GM23248 (cell line): ENCODE measurements around the gene SAFB2. TPM values are rescaled to one million over a fixed set of nuclear protein-coding genes. Genes with fewer than 3 reads are reported as not detected.
A peak's percentile ranks its signal among the peaks of the same experiment; 100 is the strongest.

Source experiments
- DNase-seq: peaks from one replicate; pipeline ENCODE4 v3.0.0-alpha.2; 2015
- H2AFZ ChIP-seq: fragments of 200-600 bp; sonication (generic); 2 replicates; pipeline ENCODE4 v1.6.1; 2016; ENCODE audit warnings: antibody characterized with exemption
- H3F3A ChIP-seq: fragments of 200-600 bp; sonication (generic); 2 replicates; pipeline ENCODE4 v1.6.1; 2016; ENCODE audit warnings: mild to moderate bottlenecking, antibody characterized with exemption, mixed run types; ENCODE audit not compliant: insufficient read depth
- H3K27ac ChIP-seq: fragments of 200-600 bp; sonication (generic); 2 replicates; pipeline ENCODE4 v1.5.1; 2016; ENCODE audit warnings: mild to moderate bottlenecking
- H3K27me3 ChIP-seq: fragments of 200-600 bp; sonication (generic); replicated peaks from 2 replicates; pipeline ENCODE4 v1.6.1; 2016; ENCODE audit warnings: mild to moderate bottlenecking; ENCODE audit not compliant: insufficient read depth
- H3K36me3 ChIP-seq: fragments of 200-600 bp; sonication (generic); 2 replicates; pipeline ENCODE4 v1.6.1; 2016; ENCODE audit warnings: low read depth, mild to moderate bottlenecking
- H3K4me1 ChIP-seq: fragments of 200-600 bp; sonication (generic); 2 replicates; pipeline ENCODE4 v1.6.1; 2016; ENCODE audit warnings: mild to moderate bottlenecking; ENCODE audit not compliant: insufficient read depth
- H3K4me2 ChIP-seq: fragments of 200-600 bp; sonication (generic); one replicate; pipeline ENCODE4 v1.6.1; 2016; ENCODE audit warnings: mild to moderate bottlenecking; ENCODE audit not compliant: unreplicated experiment
- H3K4me3 ChIP-seq: fragments of 200-600 bp; sonication (generic); 2 replicates; pipeline ENCODE4 v1.5.1; 2016; ENCODE audit warnings: mild to moderate bottlenecking
- H3K79me2 ChIP-seq: fragments of 200-600 bp; sonication (generic); 2 replicates; pipeline ENCODE4 v1.6.1; 2016; ENCODE audit warnings: mild to moderate bottlenecking; ENCODE audit not compliant: insufficient read depth
- H3K9ac ChIP-seq: fragments of 200-600 bp; sonication (generic); 2 replicates; pipeline ENCODE4 v1.6.1; 2016; ENCODE audit warnings: mild to moderate bottlenecking
- H3K9me2 ChIP-seq: fragments of 200-600 bp; sonication (generic); 2 replicates; pipeline ENCODE4 v1.6.1; 2016; ENCODE audit warnings: mixed run types, mild to moderate bottlenecking, moderate library complexity; ENCODE audit not compliant: insufficient read depth
- H3K9me3 ChIP-seq: fragments of 200-600 bp; sonication (generic); one replicate; pipeline ENCODE4 v1.6.1; 2017; ENCODE audit warnings: low read depth
- H4K20me1 ChIP-seq: fragments of 200-600 bp; sonication (generic); 2 replicates; pipeline ENCODE4 v1.6.0; 2016; ENCODE audit not compliant: insufficient read depth
- EZH2 ChIP-seq: fragments of 200-600 bp; sonication (generic); IDR thresholded peaks from 2 replicates; pipeline ENCODE4 v1.6.1; 2018; ENCODE audit warnings: antibody characterized with exemption, mild to moderate bottlenecking; ENCODE audit not compliant: insufficient read depth, poor library complexity, severe bottlenecking
- EZH2phosphoT487 ChIP-seq: fragments of 200-600 bp; sonication (generic); IDR thresholded peaks from 2 replicates; pipeline ENCODE4 v1.6.1; 2018; ENCODE audit warnings: antibody characterized with exemption, moderate library complexity, mild to moderate bottlenecking, low read depth; ENCODE audit not compliant: insufficient read depth
- WGBS, 2 experiments: methylation state at CpG; one replicate each; pipeline ENCODE4 v1.1.6; 2015 to 2017; ENCODE audit warnings: low lambda C conversion rate in 2 of 2, low coverage in 1 of 2; ENCODE audit errors: missing lambda C conversion rate in 2 of 2; 5-methylcytosine and 5-hydroxymethylcytosine counted together
- in situ Hi-C: fragments of 300-500 bp; cut with MboI; formaldehyde crosslinking; loops from 2 replicates; pipeline ENCODE4 v1.15.0; 2020
- polyA plus RNA-seq: library from polyadenylated mRNA; unstranded; fragments of >200 nt; fragmentation: Nextera tagmentation; extraction: Ambion mirVana; gene quantifications from 2 replicates; pipeline ENCODE4 v1.2.1, GENCODE V29; 2016
- total RNA-seq: library from RNA; depleted of rRNA; stranded (reverse); fragments of >200 nt; shearing (Covaris generic); gene quantifications from 2 replicates; pipeline ENCODE4 v1.2.3, GENCODE V29; 2014

The SAFB2 gene
- total and polyA plus RNA-seq, 2 experiments from 2014 or later = 17.6 to 37.2 TPM

DNA sequence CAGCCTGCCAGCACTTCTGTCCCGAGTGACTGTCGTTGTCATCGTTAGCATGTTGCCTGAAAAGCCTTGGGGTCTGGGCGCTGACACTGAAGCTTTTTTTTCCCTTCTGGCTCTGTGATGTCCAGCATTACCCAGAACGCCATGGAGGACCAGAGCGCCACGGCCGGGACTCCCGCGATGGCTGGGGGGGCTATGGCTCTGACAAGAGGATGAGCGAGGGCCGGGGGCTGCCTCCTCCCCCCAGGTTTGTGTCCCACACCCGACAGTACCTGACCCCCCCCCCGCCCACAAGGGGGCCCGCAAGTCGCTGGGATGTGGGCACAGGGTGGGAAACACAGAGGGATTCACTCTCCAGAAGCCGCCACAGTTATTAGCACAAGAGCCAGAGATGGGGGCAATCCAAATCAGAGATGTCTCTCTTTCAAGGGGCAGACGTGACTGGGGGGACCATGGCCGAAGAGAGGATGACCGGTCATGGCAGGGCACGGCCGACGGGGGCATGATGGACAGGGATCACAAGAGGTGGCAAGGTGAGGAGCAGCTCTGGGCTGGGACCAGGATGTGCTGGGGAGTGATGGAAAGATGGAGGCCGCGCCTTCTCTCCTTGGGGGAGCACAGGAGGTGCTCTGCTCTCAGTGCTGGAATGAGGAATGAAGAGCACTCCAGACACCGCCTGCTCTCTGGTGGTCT, 44.5 kb upstream of the SAFB2 start:
- no peaks in the 10 kb centered on the region for H3K27me3 ChIP-seq

DNA sequence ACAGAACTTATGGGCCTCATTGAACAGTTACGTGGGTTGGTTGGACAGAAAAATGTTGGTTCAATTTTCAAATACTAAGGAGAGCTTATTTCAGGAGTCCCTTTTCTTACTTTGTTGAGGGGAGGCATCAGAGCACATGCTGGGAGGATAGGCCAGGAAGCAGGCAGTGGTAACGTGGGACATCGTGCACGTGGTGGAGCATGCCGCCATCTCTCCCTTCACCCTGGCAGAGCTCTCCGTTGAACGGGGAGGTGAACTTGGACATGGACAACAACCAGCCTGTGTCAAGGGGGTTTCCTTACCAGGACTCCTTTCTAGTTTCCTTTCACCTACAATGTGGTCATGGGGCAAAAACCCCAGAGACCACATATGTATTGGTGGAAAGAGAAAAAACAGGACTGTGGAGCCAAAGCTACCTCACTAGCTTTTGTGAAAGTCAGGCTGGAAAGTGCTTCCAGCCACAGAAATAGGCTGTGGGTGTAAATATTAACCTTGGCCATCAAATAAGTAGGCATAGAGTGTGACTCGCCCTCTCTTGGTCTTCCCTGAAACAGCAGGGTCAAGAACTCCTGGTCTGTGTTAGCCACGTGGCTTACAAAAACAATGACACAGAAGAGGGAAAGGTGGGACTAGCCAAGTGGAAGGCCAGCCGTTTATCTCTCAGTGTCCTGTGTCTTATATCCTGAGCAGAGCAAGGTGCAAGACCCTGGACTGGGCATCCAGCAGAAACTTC, 43.4 kb upstream of the SAFB2 start:
- H3K9ac ChIP-seq = peak overlapping the region; percentile 26
- no peak overlapping the region for H3K4me3 ChIP-seq
- peaks cover 12% of the 10 kb centered on the region for H3K79me2 ChIP-seq
- H3K9me3 ChIP-seq = no peaks in the 10 kb centered on the region
- in situ Hi-C loops = no loop called here
- peak; percentile 84 for DNase-seq
- no peaks in the 10 kb centered on the region for H3K27me3 ChIP-seq
- TF ChIP-seq EZH2 = no peak
- TF ChIP-seq EZH2phosphoT487 = no peak
- H3K27ac ChIP-seq = peak overlapping the region; percentile 38
- H2AFZ ChIP-seq = no peak overlapping the region
- H3K36me3 ChIP-seq = peaks cover 50% of the 10 kb centered on the region
- H3K4me2 ChIP-seq = no peak overlapping the region
- H4K20me1 ChIP-seq = no peaks in the 10 kb centered on the region
- WGBS, 2 experiments = 63 to 64% methylated on average over 10 of the region's 10 CpGs
- H3F3A ChIP-seq = peaks cover 29% of the 10 kb centered on the region
- H3K9me2 ChIP-seq = no peaks in the 10 kb centered on the region
- H3K4me1 ChIP-seq = peaks cover 7% of the 10 kb centered on the region; the same call in 1 of the 2 replicates

More for the DNA sequence above, 44.5 kb upstream of the SAFB2 start:
- DNase-seq = no peak
- Histone ChIP-seq H3K4me3 (no peak overlapping the region), H2AFZ (no peak overlapping the region), H3K36me3 (peaks cover 46% of the 10 kb centered on the region), H3K9me3 (no peaks in the 10 kb centered on the region), H3K79me2 (peaks cover 10% of the 10 kb centered on the region), H3K9me2 (no peaks in the 10 kb centered on the region), H3K4me2 (no peak overlapping the region), H4K20me1 (no peaks in the 10 kb centered on the region), H3K9ac (no peak overlapping the region), H3F3A (peaks cover 35% of the 10 kb centered on the region), H3K27ac (no peak overlapping the region), H3K4me1 (peaks cover 7% of the 10 kb centered on the region; the same call in 1 of the 2 replicates)
- WGBS, 2 experiments = 85 to 94% methylated on average over 23 to 26 of the region's 26 CpGs
- TF ChIP-seq EZH2phosphoT487 (no peak), EZH2 (no peak)
- in situ Hi-C loops = no loop called here

- Histone ChIP-seq H2AFZ (no peak overlapping the region), H3K4me2 (no peak overlapping the region), H3K36me3 (peaks cover 54% of the 10 kb centered on the region), H3K27me3 (no peaks in the 10 kb centered on the region), H4K20me1 (no peaks in the 10 kb centered on the region), H3K9me3 (no peaks in the 10 kb centered on the region), H3K27ac (no peak overlapping the region), H3K9ac (no peak overlapping the region), H3K4me3 (no peak overlapping the region), H3K79me2 (peaks cover 12% of the 10 kb centered on the region), H3K9me2 (no peaks in the 10 kb centered on the region), H3F3A (peaks cover 29% of the 10 kb centered on the region), H3K4me1 (peaks cover 7% of the 10 kb centered on the region; the same call in 1 of the 2 replicates)
- no peak for DNase-seq
- TF ChIP-seq EZH2phosphoT487 = no peak
- TF ChIP-seq EZH2 = no peak
- in situ Hi-C loops = no loop called here
- 96 to 100% methylated on average over 2 of the region's 2 CpGs for WGBS, 2 experiments
Measured at GRCh38 chr19:5664515-5664914, 41.9 kb upstream of the SAFB2 start.

GRCh38 chr19:5663904-5664303, 41.3 kb upstream of the SAFB2 start:
- 95 to 98% methylated on average over 17 of the region's 17 CpGs for WGBS, 2 experiments
- no peak overlapping the region for H3K4me2 ChIP-seq
- H3K9me3 ChIP-seq = no peaks in the 10 kb centered on the region
- in situ Hi-C loops = no loop called here
- no peak for TF ChIP-seq EZH2
- no peak for TF ChIP-seq EZH2phosphoT487
- H2AFZ ChIP-seq = no peak overlapping the region
- H3K27me3 ChIP-seq = no peaks in the 10 kb centered on the region
- no peak overlapping the region for H3K27ac ChIP-seq
- H3K36me3 ChIP-seq = peaks cover 52% of the 10 kb centered on the region
- H4K20me1 ChIP-seq = no peaks in the 10 kb centered on the region
- peaks cover 29% of the 10 kb centered on the region for H3F3A ChIP-seq
- peaks cover 12% of the 10 kb centered on the region for H3K79me2 ChIP-seq
- H3K9ac ChIP-seq = no peak overlapping the region
- peaks cover 7% of the 10 kb centered on the region; the same call in 1 of the 2 replicates for H3K4me1 ChIP-seq
- no peak overlapping the region for H3K4me3 ChIP-seq
- no peaks in the 10 kb centered on the region for H3K9me2 ChIP-seq
- no peak for DNase-seq
